T-helper 2 cell treated with Interferon-gamma antibody and Interleukin-4, amounts not matched to agents 5 μg/mL and 100 μg/mL, for 36 hours (primary cell): ENCODE measurements around the gene FCN1.

Source experiments
- DNase-seq: peaks from one replicate; pipeline ENCODE4 v3.0.0; 2021; ENCODE audit warnings: low spot score
- H3K27ac Mint-ChIP-seq: one replicate; pipeline ENCODE4 v1.8.0; 2021; ENCODE audit warnings: mild to moderate bottlenecking, mixed read lengths
- H3K27me3 Mint-ChIP-seq: one replicate; pipeline ENCODE4 v1.8.0; 2021; ENCODE audit warnings: low read depth, mixed read lengths
- H3K36me3 Mint-ChIP-seq: one replicate; pipeline ENCODE4 v1.8.0; 2021; ENCODE audit warnings: low read depth, mixed read lengths
- H3K4me1 Mint-ChIP-seq: one replicate; pipeline ENCODE4 v1.8.0; 2021; ENCODE audit warnings: low read depth, mixed read lengths
- H3K4me3 Mint-ChIP-seq: one replicate; pipeline ENCODE4 v1.8.0; 2022; ENCODE audit warnings: mild to moderate bottlenecking, moderate library complexity, mixed read lengths
- H3K9me3 Mint-ChIP-seq: one replicate; pipeline ENCODE4 v1.8.0; 2021; ENCODE audit warnings: mixed read lengths

Gene FCN1

GRCh38 chr9:134922066-134922931, 4.6 kb upstream of the FCN1 start:
- no peak for DNase-seq
- Mint-ChIP-seq H3K27me3 (no peaks in the 10 kb centered on the region), H3K4me1 (no peaks in the 10 kb centered on the region), H3K27ac (no peak overlapping the region), H3K9me3 (no peaks in the 10 kb centered on the region), H3K36me3 (no peaks in the 10 kb centered on the region), H3K4me3 (no peak overlapping the region)

- no peaks in the 10 kb centered on the region for H3K9me3 Mint-ChIP-seq
- no peak for DNase-seq
- H3K27ac Mint-ChIP-seq: no peak overlapping the region
Measured at GRCh38 chr9:134919303-134919702, 1.6 kb upstream of the FCN1 start.

GRCh38 chr9:134918646-134919045, 934 bp upstream of the FCN1 start:
- H3K36me3 Mint-ChIP-seq: no peaks in the 10 kb centered on the region
- no peak overlapping the region for H3K4me3 Mint-ChIP-seq
- DNase-seq: no peak
- no peaks in the 10 kb centered on the region for H3K9me3 Mint-ChIP-seq
- H3K27me3 Mint-ChIP-seq: no peaks in the 10 kb centered on the region
- H3K27ac Mint-ChIP-seq: no peak overlapping the region
- H3K4me1 Mint-ChIP-seq: no peaks in the 10 kb centered on the region

More at GRCh38 chr9:134919303-134919702, 1.6 kb upstream of the FCN1 start:
- Mint-ChIP-seq H3K4me1 (no peaks in the 10 kb centered on the region), H3K27me3 (no peaks in the 10 kb centered on the region), H3K36me3 (no peaks in the 10 kb centered on the region), H3K4me3 (no peak overlapping the region)

- Mint-ChIP-seq H3K4me3 (no peak overlapping the region), H3K27me3 (no peaks in the 10 kb centered on the region), H3K4me1 (no peaks in the 10 kb centered on the region), H3K9me3 (no peaks in the 10 kb centered on the region), H3K27ac (no peak overlapping the region), H3K36me3 (no peaks in the 10 kb centered on the region)
- DNase-seq: no peak
Measured at GRCh38 chr9:134916161-134916665, 1.5 kb downstream of the FCN1 start.

- Mint-ChIP-seq H3K4me3 (no peak overlapping the region), H3K4me1 (no peaks in the 10 kb centered on the region), H3K27me3 (peaks cover 4% of the 10 kb centered on the region), H3K36me3 (no peaks in the 10 kb centered on the region), H3K27ac (no peak overlapping the region), H3K9me3 (no peaks in the 10 kb centered on the region)
- no peak for DNase-seq
Measured at GRCh38 chr9:134915046-134915985, 2.4 kb downstream of the FCN1 start.

- no peaks in the 10 kb centered on the region for H3K36me3 Mint-ChIP-seq
- H3K4me1 Mint-ChIP-seq: no peaks in the 10 kb centered on the region
- DNase-seq: no peak
- no peak overlapping the region for H3K27ac Mint-ChIP-seq
- no peak overlapping the region for H3K4me3 Mint-ChIP-seq
- H3K27me3 Mint-ChIP-seq: peaks cover 12% of the 10 kb centered on the region
- no peaks in the 10 kb centered on the region for H3K9me3 Mint-ChIP-seq
Measured at GRCh38 chr9:134914501-134914834, 3.2 kb downstream of the FCN1 start.

GRCh38 chr9:134913713-134914500, 3.8 kb downstream of the FCN1 start:
- no peak overlapping the region for H3K4me3 Mint-ChIP-seq
- no peaks in the 10 kb centered on the region for H3K36me3 Mint-ChIP-seq
- no peak overlapping the region for H3K27ac Mint-ChIP-seq
- H3K9me3 Mint-ChIP-seq: no peaks in the 10 kb centered on the region
- no peaks in the 10 kb centered on the region for H3K4me1 Mint-ChIP-seq
- peaks cover 15% of the 10 kb centered on the region for H3K27me3 Mint-ChIP-seq
- DNase-seq: no peak

- Mint-ChIP-seq H3K36me3 (no peaks in the 10 kb centered on the region), H3K9me3 (no peaks in the 10 kb centered on the region), H3K4me1 (no peaks in the 10 kb centered on the region), H3K4me3 (no peak overlapping the region), H3K27ac (no peak overlapping the region), H3K27me3 (peaks cover 16% of the 10 kb centered on the region)
- DNase-seq: no peak
Measured at GRCh38 chr9:134913041-134913712, 4.5 kb downstream of the FCN1 start.

- Mint-ChIP-seq H3K36me3 (no peaks in the 10 kb centered on the region), H3K27ac (no peak overlapping the region), H3K4me1 (no peaks in the 10 kb centered on the region), H3K27me3 (peaks cover 16% of the 10 kb centered on the region), H3K9me3 (no peaks in the 10 kb centered on the region), H3K4me3 (no peak overlapping the region)
- no peak for DNase-seq
Measured at GRCh38 chr9:134912126-134912840, 5.4 kb downstream of the FCN1 start.

GRCh38 chr9:134909511-134910481, 7.9 kb downstream of the FCN1 start:
- H3K27ac Mint-ChIP-seq: no peak overlapping the region

GRCh38 chr9:134908524-134909309, 9.0 kb downstream of the FCN1 start:
- Mint-ChIP-seq H3K4me1 (no peaks in the 10 kb centered on the region), H3K27me3 (peaks cover 16% of the 10 kb centered on the region), H3K27ac (no peak overlapping the region), H3K36me3 (no peaks in the 10 kb centered on the region), H3K4me3 (no peak overlapping the region), H3K9me3 (no peaks in the 10 kb centered on the region)
- DNase-seq: no peak

More at GRCh38 chr9:134909511-134910481, 7.9 kb downstream of the FCN1 start:
- peaks cover 16% of the 10 kb centered on the region for H3K27me3 Mint-ChIP-seq
- no peaks in the 10 kb centered on the region for H3K4me1 Mint-ChIP-seq
- H3K9me3 Mint-ChIP-seq: no peaks in the 10 kb centered on the region
- no peak for DNase-seq
- no peaks in the 10 kb centered on the region for H3K36me3 Mint-ChIP-seq
- no peak overlapping the region for H3K4me3 Mint-ChIP-seq
